Stomach (tissue), 9 donors: ENCODE results near the gene ZKSCAN1. TPM values are rescaled to one million over a fixed set of nuclear protein-coding genes. Genes with fewer than 3 reads are reported as not detected.
A peak's percentile ranks its signal among the peaks of the same experiment; 100 is the strongest.
"Not testable (repeated sequence)": the region's sequence is repeated elsewhere in the genome, so short reads cannot be mapped to it uniquely, and the experiment has no call there.

ENCODE experiments used
- DNase-seq, 2 donors: peaks; one replicate each; pipeline versions ENCODE4 v3.0.0 to v3.0.0-alpha.2; 2013 to 2019
- H3K27ac ChIP-seq, 5 donors: fragments of 200-600 bp in 4 of 5; sonication (generic) in 4 of 5; one replicate each; pipeline ENCODE4 v1.5.1; 2013 to 2019; ENCODE audit warnings: mild to moderate bottlenecking in 1 of 5, moderate library complexity in 1 of 5
- H3K27me3 ChIP-seq, 3 donors: fragments of 200-600 bp; sonication (generic); one replicate each; pipeline ENCODE4 v1.5.1; 2017 to 2019; ENCODE audit warnings: mixed run types in 1 of 3
- H3K36me3 ChIP-seq, 4 donors: fragments of 200-600 bp; sonication (generic); 1 replicate in 3 of 4; 2 replicates in 1 of 4; pipeline ENCODE4 v1.5.1; 2016 to 2019
- H3K4me1 ChIP-seq, 4 donors: fragments of 200-600 bp; sonication (generic); one replicate each; pipeline ENCODE4 v1.5.1; 2016 to 2019
- H3K4me3 ChIP-seq, 4 donors: fragments of 200-600 bp; sonication (generic) in 3 of 4; one replicate each; pipeline ENCODE4 v1.5.1; 2016 to 2019; ENCODE audit warnings: mild to moderate bottlenecking in 1 of 4
- H3K9me3 ChIP-seq, 4 donors: fragments of 200-600 bp; sonication (generic); one replicate each; pipeline ENCODE4 v1.5.1; 2016 to 2019
- EP300 ChIP-seq: sonication (generic); formaldehyde crosslinking; IDR thresholded peaks from one replicate; pipeline ENCODE4 v1.6.1; 2017; ENCODE audit warnings: antibody characterized with exemption
- POLR2A ChIP-seq, 4 donors: fragments of 450-650 bp; IDR thresholded peaks; one replicate each; pipeline ENCODE4 v1.6.1; 2016; ENCODE audit warnings: antibody characterized with exemption in 4 of 4, control low read depth in 2 of 4, mild to moderate bottlenecking in 1 of 4, moderate library complexity in 1 of 4
- POLR2AphosphoS5 ChIP-seq, 3 donors: sonication (generic); formaldehyde crosslinking; IDR thresholded peaks; one replicate each; pipeline ENCODE4 v1.6.1; 2016; ENCODE audit warnings: antibody characterized with exemption in 3 of 3
- WGBS, 5 donors: extraction: QIAGEN DNeasy Blood & Tissue Kit in 3 of 5; methylation state at CpG; one replicate each; pipeline versions ENCODE4 v1.1.5 to v1.1.7; 2013 to 2018; 5-methylcytosine and 5-hydroxymethylcytosine counted together
- intact Hi-C: fragments of 100-400 bp; cut with DNase I; formaldehyde crosslinking; loops from one replicate; pipeline ENCODE4 v1.15.1; 2023; ENCODE audit warnings: low total_unique reads
- polyA plus RNA-seq, 3 donors: library from polyadenylated mRNA; stranded (reverse); fragments of 200-250 nt; gene quantifications; one replicate each; pipeline ENCODE4 v1.2.3, GENCODE V29; 2013
- total RNA-seq, 5 donors: library from RNA; depleted of rRNA; stranded (reverse); fragments of >200 nt; gene quantifications; one replicate each; pipeline versions ENCODE4 v1.1.0 to v1.2.3, GENCODE V29; 2014 to 2016
- TF ChIP-seq, protein P1 (sequence below), 7 experiments: fragments of 450-650 bp in 4 of 7; fragments of 200-600 bp in 3 of 7; sonication (generic) in 3 of 7; IDR thresholded peaks; one replicate each; pipeline ENCODE4 v1.5.1; 2016 to 2019; ENCODE audit warnings: antibody characterized with exemption in 7 of 7, control low read depth in 2 of 7, mild to moderate bottlenecking in 1 of 7
- donor health status: healthy with polysubstance abuse.
- donor health status: Bipolar disorder and iron deficiency.
- donor health status: healthy.

Gene ZKSCAN1
- total and polyA plus RNA-seq, 8 donors: 9.5 to 153 (median 50.4) TPM

DNA sequence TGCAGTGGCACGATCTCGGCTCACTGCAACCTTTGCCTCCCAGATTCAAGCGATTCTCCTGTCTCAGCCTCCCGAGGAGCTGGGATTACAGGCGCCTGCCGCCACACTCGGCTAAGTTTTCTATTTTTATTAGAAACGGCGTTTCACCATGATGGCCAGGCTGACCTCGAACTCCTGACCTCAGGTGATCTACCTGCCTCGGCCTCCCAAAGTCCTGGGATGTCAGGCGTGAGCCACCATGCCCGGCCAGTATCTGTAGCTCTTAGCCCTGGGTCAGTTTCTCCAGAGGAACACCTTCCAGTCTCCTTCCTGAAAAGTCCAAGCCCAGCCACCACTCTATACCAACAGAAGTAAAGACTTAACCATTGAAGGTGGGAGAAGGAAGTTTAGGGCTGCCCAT is 15.2 kb upstream of the ZKSCAN1 start:
- TF ChIP-seq EP300: no peak
- no peak for TF ChIP-seq POLR2AphosphoS5 (IDR thresholded peaks at IDR 0.05)
- TF ChIP-seq POLR2A (IDR thresholded peaks at IDR 0.05): no peak
- TF ChIP-seq, protein P1, sequence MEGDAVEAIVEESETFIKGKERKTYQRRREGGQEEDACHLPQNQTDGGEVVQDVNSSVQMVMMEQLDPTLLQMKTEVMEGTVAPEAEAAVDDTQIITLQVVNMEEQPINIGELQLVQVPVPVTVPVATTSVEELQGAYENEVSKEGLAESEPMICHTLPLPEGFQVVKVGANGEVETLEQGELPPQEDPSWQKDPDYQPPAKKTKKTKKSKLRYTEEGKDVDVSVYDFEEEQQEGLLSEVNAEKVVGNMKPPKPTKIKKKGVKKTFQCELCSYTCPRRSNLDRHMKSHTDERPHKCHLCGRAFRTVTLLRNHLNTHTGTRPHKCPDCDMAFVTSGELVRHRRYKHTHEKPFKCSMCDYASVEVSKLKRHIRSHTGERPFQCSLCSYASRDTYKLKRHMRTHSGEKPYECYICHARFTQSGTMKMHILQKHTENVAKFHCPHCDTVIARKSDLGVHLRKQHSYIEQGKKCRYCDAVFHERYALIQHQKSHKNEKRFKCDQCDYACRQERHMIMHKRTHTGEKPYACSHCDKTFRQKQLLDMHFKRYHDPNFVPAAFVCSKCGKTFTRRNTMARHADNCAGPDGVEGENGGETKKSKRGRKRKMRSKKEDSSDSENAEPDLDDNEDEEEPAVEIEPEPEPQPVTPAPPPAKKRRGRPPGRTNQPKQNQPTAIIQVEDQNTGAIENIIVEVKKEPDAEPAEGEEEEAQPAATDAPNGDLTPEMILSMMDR (IDR thresholded peaks at IDR 0.05): no peak
- WGBS, 5 donors: 46 to 66% (median 63%) methylated on average over 13 of the region's 13 CpGs
- Histone ChIP-seq H3K4me1 (peaks cover 21 to 63% (median 54%) of the 10 kb centered on the region in 4 donors), H3K9me3 (no peaks in the 10 kb centered on the region), H3K27me3 (no peaks in the 10 kb centered on the region), H3K27ac (peak overlapping the region; percentile 69 to 89 (median 77)), H3K36me3 (no peaks in the 10 kb centered on the region), H3K4me3 (no peak overlapping the region)
- intact Hi-C loops: no loop called here
- DNase-seq: no peak

- peaks cover 21 to 49% (median 39%) of the 10 kb centered on the region in 4 donors for H3K4me1 ChIP-seq
- TF ChIP-seq POLR2AphosphoS5 (IDR thresholded peaks at IDR 0.05) (peak in 2 of 3 donors; percentile 45 to 55), POLR2A (IDR thresholded peaks at IDR 0.05) (no peak)
- TF ChIP-seq, protein P1 (IDR thresholded peaks at IDR 0.05): no peak
- peak; percentile 88 to 89 for DNase-seq
- H3K27me3 ChIP-seq: no peaks in the 10 kb centered on the region
- no peaks in the 10 kb centered on the region for H3K36me3 ChIP-seq
- 24 to 39% (median 34%) methylated on average over 14 of the region's 14 CpGs for WGBS, 5 donors
- H3K27ac ChIP-seq: peak overlapping the region; percentile 67 to 87 (median 72)
- H3K9me3 ChIP-seq: no peaks in the 10 kb centered on the region
- no peak overlapping the region for H3K4me3 ChIP-seq
- intact Hi-C loops: no loop called here
Measured at GRCh38 chr7:100003711-100004661, 11.4 kb upstream of the ZKSCAN1 start.

DNA sequence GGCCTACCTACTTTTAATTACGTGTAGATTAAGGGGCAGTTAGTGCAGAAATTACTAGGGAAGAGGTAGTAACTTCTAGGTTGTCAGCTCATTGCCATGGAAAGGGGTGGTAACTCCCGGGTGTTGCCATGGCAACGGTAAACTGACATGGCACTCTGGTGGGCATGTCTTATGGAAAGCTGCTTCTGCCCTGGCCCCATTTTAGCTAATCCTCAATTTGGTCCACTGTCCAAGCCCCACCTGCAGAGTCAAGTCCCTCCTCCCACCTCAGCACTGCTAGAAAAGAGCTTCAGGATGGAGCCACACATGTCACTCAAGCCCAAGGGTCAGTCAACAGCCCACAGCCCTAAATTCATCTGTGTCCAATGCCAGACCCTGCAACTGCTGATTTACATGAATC is 7.5 kb upstream of the ZKSCAN1 start:
- Histone ChIP-seq H3K4me3 (no peak overlapping the region), H3K27ac (peak overlapping the region; percentile 46 to 87 (median 76)), H3K27me3 (no peaks in the 10 kb centered on the region), H3K36me3 (no peaks in the 10 kb centered on the region), H3K4me1 (peaks cover 25 to 45% (median 37%) of the 10 kb centered on the region in 4 donors), H3K9me3 (no peaks in the 10 kb centered on the region)
- intact Hi-C loops: no loop called here
- TF ChIP-seq POLR2AphosphoS5 (IDR thresholded peaks at IDR 0.05): no peak
- no peak for TF ChIP-seq POLR2A (IDR thresholded peaks at IDR 0.05)
- TF ChIP-seq EP300: no peak
- TF ChIP-seq, protein P1 (IDR thresholded peaks at IDR 0.05): no peak
- no peak for DNase-seq
- 42 to 75% (median 61%) methylated on average over 2 to 3 of the region's 3 CpGs for WGBS, 5 donors

DNA sequence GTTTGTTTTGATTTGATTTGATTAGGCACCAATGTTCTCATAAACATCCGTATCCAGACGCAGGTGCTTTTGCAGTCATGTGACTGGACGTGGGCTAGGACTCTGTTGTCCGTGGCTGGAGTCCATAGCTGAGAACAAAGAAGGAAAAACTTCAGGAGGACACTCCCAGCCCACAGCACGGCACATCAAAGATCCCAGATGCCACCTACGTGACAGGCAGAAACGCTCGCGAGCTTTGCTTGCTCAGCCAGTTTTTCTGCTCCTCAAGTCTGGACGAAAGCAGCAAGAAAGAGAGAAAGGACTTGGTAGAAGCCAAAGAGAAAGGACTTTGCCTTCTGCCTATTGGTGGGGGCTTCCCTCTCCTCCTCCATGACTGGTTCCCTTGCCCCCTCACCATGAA is 6.9 kb upstream of the ZKSCAN1 start:
- Histone ChIP-seq H3K9me3 (no peaks in the 10 kb centered on the region), H3K27ac (peak overlapping the region; percentile 46 to 87 (median 76)), H3K4me1 (peaks cover 24 to 45% (median 36%) of the 10 kb centered on the region in 4 donors), H3K36me3 (no peaks in the 10 kb centered on the region), H3K27me3 (no peaks in the 10 kb centered on the region), H3K4me3 (no peak overlapping the region)
- DNase-seq: peak; percentile 87 to 89
- intact Hi-C loops: no loop called here
- WGBS, 5 donors: 20 to 53% (median 33%) methylated on average over 10 of the region's 10 CpGs
- TF ChIP-seq, protein P1 (IDR thresholded peaks at IDR 0.05): no peak
- peak in 2 of 3 donors; percentile 32 to 34 for TF ChIP-seq POLR2AphosphoS5 (IDR thresholded peaks at IDR 0.05)

GRCh38 chr7:100009952-100010351 is 5.4 kb upstream of the ZKSCAN1 start:
- H3K4me3 ChIP-seq, intact Hi-C loops, DNase-seq, H3K9me3 ChIP-seq, H3K27me3 ChIP-seq, H3K36me3 ChIP-seq: not testable (repeated sequence)
- peaks cover 15 to 35% (median 28%) of the 10 kb centered on the region in 4 donors for H3K4me1 ChIP-seq
- 64 to 83% (median 74%) methylated on average over 8 of the region's 8 CpGs for WGBS, 5 donors
- H3K27ac ChIP-seq: peak overlapping the region in 2 of 5 donors; percentile 86 to 87
